ENCODE results near the gene PRKD1. TPM values are rescaled to one million over a fixed set of nuclear protein-coding genes. Genes with fewer than 3 reads are reported as not detected.

PRKD1 gene
- total RNA-seq, 2 donors from 2014 or later: 12.0 to 12.6 TPM

- H3K9me3 ChIP-seq (ENCODE audit: control insufficient read depth, low read length): peaks cover 2% of the 10 kb centered on the region
- TF ChIP-seq CTCF (conservative IDR thresholded peaks at IDR 0.05): no peak
- H3K27ac Mint-ChIP-seq: no peak overlapping the region
- no peak overlapping the region for H3K9ac ChIP-seq (ENCODE audit: extremely low read depth, low read length, poor library complexity, severe bottlenecking)
- H3K36me3 Mint-ChIP-seq (ENCODE audit: low read depth): peaks cover 4% of the 10 kb centered on the region
- no peak overlapping the region for H3K4me3 ChIP-seq (ENCODE audit: low read length)
- H3K27me3 Mint-ChIP-seq (ENCODE audit: insufficient read depth): no peaks in the 10 kb centered on the region
- DNase-seq: no peak
- no peak overlapping the region for H3K27ac ChIP-seq (ENCODE audit: low read depth, low read length)
- no peak overlapping the region for H3K4me3 Mint-ChIP-seq
- no peaks in the 10 kb centered on the region for H3K4me1 ChIP-seq (ENCODE audit: control insufficient read depth, insufficient read depth, low read length)
- peaks cover 3% of the 10 kb centered on the region for H3K9me3 Mint-ChIP-seq
- H3K4me1 Mint-ChIP-seq: no peaks in the 10 kb centered on the region
- no peaks in the 10 kb centered on the region for H3K27me3 ChIP-seq (ENCODE audit: control insufficient read depth, insufficient read depth, low read length, poor library complexity, severe bottlenecking)
- no peaks in the 10 kb centered on the region for H3K36me3 ChIP-seq (ENCODE audit: control insufficient read depth, insufficient read depth, low read length)
- WGBS, 2 experiments (ENCODE audit: insufficient coverage in 1 of 2, insufficient read length in 1 of 2): 93 to 95% methylated on average over 2 to 4 of the region's 4 CpGs
Measured at GRCh38 chr14:29654901-29655550, 272.6 kb downstream of the PRKD1 start.

- Mint-ChIP-seq H3K36me3 (ENCODE audit: low read depth) (peaks cover 14% of the 10 kb centered on the region), H3K4me3 (no peak overlapping the region), H3K27me3 (ENCODE audit: insufficient read depth) (no peaks in the 10 kb centered on the region), H3K4me1 (no peaks in the 10 kb centered on the region), H3K9me3 (peaks cover 19% of the 10 kb centered on the region), H3K27ac (no peak overlapping the region)
- no peaks in the 10 kb centered on the region for H3K27me3 ChIP-seq (ENCODE audit: control insufficient read depth, insufficient read depth, low read length, poor library complexity, severe bottlenecking)
- H3K4me3 ChIP-seq (ENCODE audit: low read length): no peak overlapping the region
- H3K27ac ChIP-seq (ENCODE audit: low read depth, low read length): no peak overlapping the region
- H3K4me1 ChIP-seq (ENCODE audit: control insufficient read depth, insufficient read depth, low read length): no peaks in the 10 kb centered on the region
- H3K9me3 ChIP-seq (ENCODE audit: control insufficient read depth, low read length): peaks cover 19% of the 10 kb centered on the region
- DNase-seq: no peak
- no peaks in the 10 kb centered on the region for H3K36me3 ChIP-seq (ENCODE audit: control insufficient read depth, insufficient read depth, low read length)
- H3K9ac ChIP-seq (ENCODE audit: extremely low read depth, low read length, poor library complexity, severe bottlenecking): no peak overlapping the region
- no peak for TF ChIP-seq CTCF (conservative IDR thresholded peaks at IDR 0.05)
Measured at GRCh38 chr14:29653303-29653702, 274.3 kb downstream of the PRKD1 start.

GRCh38 chr14:29652571-29652970, 275.1 kb downstream of the PRKD1 start:
- DNase-seq: no peak
- no peak overlapping the region for H3K9ac ChIP-seq (ENCODE audit: extremely low read depth, low read length, poor library complexity, severe bottlenecking)
- TF ChIP-seq CTCF (conservative IDR thresholded peaks at IDR 0.05): no peak
- no peaks in the 10 kb centered on the region for H3K27me3 ChIP-seq (ENCODE audit: control insufficient read depth, insufficient read depth, low read length, poor library complexity, severe bottlenecking)
- H3K36me3 ChIP-seq (ENCODE audit: control insufficient read depth, insufficient read depth, low read length): no peaks in the 10 kb centered on the region
- no peak overlapping the region for H3K4me3 Mint-ChIP-seq
- no peak overlapping the region for H3K4me3 ChIP-seq (ENCODE audit: low read length)
- H3K4me1 Mint-ChIP-seq: no peaks in the 10 kb centered on the region
- H3K27ac ChIP-seq (ENCODE audit: low read depth, low read length): no peak overlapping the region
- no peak overlapping the region for H3K27ac Mint-ChIP-seq
- H3K9me3 Mint-ChIP-seq: peaks cover 25% of the 10 kb centered on the region
- H3K9me3 ChIP-seq (ENCODE audit: control insufficient read depth, low read length): peaks cover 27% of the 10 kb centered on the region
- peaks cover 20% of the 10 kb centered on the region for H3K36me3 Mint-ChIP-seq (ENCODE audit: low read depth)
- H3K27me3 Mint-ChIP-seq (ENCODE audit: insufficient read depth): no peaks in the 10 kb centered on the region
- no peaks in the 10 kb centered on the region for H3K4me1 ChIP-seq (ENCODE audit: control insufficient read depth, insufficient read depth, low read length)
